Cortex of kidney (tissue), 1 donor: ENCODE measurements around the gene ARHGAP25.

Experiments used
- DNase-seq: peaks from one replicate; lab custom pipeline; 2025; lab: John Stamatoyannopoulos, UW

Gene ARHGAP25

DNA sequence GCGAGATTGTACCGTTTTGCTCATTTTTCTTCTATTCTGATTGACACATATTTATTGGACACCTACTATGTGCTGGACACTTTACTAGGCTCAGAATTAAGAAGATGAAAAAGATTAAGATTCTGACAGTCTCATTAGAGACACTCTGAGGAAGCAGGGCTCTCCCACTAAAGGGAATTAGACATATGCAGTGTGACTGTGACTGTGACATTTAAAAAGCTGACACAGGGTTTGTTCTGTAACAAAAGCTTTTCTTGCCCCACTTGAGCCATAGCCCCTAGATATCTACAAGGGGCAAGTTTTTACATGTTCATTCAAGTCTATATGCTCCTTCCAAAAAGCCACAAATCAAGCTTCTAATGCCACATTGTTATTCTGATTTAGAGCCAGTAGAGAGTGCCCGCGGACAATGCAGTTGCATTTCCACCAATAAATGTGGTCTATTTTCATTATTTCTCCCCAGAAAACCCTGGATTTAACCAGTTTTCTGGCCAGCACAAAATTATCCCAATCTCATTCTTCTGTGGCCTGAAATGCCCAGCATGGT, 9.8 kb downstream of the ARHGAP25 start:
- DNase-seq = no peak

- no peak for DNase-seq
Measured at GRCh38 chr2:68745006-68745405, 10.4 kb downstream of the ARHGAP25 start.

DNA sequence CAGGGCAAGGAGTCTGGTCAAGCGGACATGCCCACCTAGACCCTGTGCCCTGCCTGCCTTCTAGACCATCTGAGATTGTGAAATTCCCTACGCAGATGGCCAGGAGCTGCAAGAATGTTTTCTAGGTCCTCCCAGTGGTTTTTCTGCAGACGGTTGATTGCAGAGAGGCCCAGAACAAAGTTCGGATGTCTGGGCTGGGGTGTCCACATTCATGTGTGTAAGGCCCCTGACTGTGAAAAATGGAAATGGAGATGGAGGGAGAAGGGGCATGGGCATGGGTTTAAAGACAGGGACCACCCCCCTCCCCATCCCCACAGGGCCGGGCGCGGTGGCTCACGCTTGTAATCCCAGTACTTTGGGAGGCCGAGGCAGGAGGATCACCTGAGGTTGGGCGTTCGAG, 11.8 kb downstream of the ARHGAP25 start:
- DNase-seq = no peak

DNA sequence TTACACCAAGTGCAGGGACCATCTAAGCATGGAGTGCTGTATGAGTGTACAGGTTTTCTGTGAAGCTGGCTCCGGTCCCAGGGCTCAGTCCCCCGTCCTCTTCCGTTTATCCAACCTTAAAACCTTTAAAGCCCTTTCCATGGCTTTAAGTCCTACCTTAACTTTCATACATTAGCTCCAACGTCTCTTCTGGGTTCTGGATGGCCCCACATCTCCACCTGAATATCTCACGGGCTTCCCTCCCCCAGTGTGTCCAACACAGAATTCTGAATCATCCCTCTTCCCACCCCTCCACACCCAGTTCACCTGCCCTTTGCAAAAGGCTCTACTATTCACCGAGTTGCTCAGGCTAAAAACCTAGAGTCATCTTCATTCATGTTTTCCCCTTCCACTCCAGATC, 12.8 kb downstream of the ARHGAP25 start:
- no peak for DNase-seq

GRCh38 chr2:68747900-68748299, 13.3 kb downstream of the ARHGAP25 start:
- no peak for DNase-seq

DNA sequence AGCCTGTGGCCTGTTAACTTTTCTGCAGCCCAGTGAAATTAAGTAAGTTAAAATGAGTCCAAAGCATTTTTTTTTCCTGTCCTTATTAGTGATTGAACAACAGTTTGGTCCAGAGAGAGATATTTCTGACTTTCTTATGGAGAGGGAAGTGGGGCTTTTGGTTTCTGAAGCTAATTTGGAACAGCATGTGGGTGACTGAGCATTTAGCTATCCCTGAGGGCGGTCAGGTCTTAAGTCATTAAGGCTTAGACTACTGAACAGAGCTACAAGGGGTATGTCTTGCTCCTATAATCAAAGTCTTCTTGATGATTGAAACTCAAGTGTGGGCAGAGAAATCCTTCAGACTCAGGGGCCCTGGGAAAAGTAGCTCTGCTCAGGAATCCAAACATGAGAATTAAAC, 14.0 kb downstream of the ARHGAP25 start:
- DNase-seq = no peak

DNA sequence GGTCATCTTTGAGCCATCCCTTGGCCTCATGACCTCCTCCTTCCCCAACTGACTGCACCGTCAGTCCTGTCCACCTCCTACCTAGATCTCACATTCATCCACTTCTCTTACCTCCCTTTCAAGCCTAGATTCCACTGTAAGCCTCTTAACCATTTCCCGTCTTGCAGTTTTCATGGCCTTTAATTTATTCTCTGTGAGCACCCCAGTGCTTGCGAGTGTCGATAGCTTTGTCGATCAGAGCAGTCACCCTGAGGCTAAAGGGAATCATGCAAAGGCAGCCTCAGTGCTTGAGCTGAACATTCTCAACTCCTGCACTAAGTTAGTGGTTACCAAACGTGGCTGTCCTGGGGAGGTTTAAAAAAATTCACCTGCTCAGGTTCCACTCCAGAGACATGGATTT, 14.7 kb downstream of the ARHGAP25 start:
- DNase-seq = no peak

GRCh38 chr2:68750592-68751396, 16.2 kb downstream of the ARHGAP25 start:
- DNase-seq = no peak

GRCh38 chr2:68751397-68752339, 17.1 kb downstream of the ARHGAP25 start:
- no peak for DNase-seq

GRCh38 chr2:68753318-68753717, 18.7 kb downstream of the ARHGAP25 start:
- DNase-seq = no peak

DNA sequence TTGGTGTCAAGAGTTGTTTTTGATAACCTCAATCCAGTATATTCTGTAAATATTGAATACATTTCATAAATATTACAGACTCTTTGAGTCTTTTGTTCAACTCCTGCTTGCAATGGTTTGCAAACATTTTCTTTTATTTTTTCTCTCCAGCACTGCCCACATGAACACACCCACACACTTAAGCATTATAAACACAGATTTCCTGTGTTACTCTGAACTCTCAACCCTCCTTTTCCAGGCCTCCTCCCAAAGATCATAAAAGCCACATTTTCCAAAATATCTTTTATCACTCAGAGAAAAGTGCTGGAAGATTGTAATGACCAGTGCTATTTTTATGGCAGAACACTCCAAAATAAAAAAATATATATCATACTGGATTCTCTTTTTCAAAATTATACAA, 20.5 kb downstream of the ARHGAP25 start:
- DNase-seq = no peak

GRCh38 chr2:68756178-68756577, 21.6 kb downstream of the ARHGAP25 start:
- DNase-seq = no peak

GRCh38 chr2:68757081-68757480, 22.5 kb downstream of the ARHGAP25 start:
- DNase-seq = no peak

- DNase-seq = no peak
Measured at GRCh38 chr2:68762100-68762499, 27.5 kb downstream of the ARHGAP25 start.

DNA sequence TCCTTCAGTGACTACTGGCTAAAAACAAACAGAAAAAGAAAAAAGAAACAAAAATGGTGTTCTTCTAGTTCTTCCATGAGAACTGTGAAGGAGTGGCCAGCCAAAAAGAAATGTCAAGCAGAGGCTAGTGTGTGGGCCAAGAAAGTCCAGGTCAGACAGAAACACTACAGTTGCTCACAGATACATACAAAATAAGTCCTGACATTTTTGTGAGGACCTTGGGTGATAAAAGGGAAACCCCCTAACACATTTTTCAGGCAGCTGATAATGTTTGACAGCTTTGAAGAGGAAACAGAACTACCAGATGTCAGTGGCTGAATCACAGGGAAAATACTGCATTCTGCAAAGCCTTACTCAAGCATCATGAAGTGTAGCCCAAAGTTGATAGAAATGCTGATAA, 28.1 kb downstream of the ARHGAP25 start:
- no peak for DNase-seq

- no peak for DNase-seq
Measured at GRCh38 chr2:68764041-68764805, 29.6 kb downstream of the ARHGAP25 start.

DNA sequence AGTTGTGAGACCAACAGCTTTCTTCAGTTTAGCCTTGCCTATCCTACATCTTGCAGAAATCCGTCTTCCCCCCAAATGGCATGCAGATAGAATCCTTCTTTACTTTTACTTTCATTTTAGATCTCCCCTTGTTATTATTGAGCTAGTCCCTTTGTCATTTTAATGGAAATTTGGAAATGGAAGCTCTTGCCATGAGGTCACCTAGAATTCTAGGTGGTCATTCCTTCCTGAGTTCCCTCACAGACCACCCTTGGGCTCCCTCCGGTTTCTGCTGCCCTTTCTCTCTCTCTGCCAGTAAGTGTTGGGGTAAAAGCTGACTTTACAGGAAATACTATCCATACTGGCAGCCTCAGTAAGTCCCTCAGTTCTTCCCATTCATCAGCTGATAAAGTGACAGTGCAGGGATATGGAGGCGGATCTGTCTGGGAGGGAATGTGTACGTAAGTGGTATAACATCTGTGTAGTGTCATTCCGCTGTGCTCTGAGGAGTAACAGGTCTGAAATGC, 30.2 kb downstream of the ARHGAP25 start:
- no peak for DNase-seq

DNA sequence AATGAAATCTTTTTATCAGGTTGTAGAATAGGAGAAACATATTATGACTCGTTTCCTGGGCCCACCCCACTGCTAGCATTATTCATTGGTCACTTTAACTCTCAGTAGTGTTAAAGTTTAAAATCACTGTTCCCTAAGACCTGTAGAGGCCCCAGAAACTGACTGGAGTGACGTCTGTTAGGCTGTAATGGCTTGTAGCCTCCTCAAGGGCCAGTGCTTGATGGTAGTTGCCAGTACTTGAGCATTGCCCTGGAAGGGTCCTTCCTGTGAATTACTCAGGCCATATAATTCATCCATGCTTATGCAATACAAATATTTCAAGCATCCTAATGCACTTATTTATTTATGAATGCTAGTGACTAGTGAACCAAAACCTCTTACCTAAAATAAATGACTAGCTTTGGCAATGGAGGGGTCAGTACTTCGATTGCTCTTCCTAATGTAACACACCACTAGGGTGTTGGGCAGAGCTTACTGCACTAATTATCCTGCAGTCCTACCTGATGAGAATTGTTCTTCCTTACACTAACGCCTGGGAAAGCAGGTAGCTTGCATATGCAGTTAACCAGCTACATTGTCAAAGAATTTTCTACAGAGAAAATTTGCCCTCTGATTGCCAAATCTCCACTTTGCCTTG, 31.2 kb downstream of the ARHGAP25 start:
- no peak for DNase-seq

DNA sequence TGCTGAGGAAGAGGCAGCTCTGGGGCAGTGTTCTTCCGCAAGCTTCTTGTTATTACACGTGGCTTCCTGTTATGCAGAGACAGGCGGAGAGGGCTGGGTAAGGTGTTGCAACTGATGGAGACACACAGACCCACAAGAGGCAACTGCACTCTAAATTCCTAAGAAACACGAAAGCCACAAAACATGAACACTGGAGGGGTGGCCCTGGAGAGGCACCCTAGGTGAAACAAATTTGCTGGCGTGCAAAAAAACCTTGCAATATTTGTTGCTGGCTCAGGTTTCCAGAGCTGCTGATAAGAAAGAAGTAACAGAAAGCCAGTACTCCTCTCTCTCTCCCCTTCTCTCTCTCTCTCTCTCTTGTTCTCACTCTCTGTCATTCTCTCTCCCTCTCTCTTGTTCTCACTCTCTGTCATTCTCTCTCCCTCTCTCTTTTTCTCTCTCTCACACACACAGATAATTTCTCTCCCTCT, 31.8 kb downstream of the ARHGAP25 start:
- no peak for DNase-seq

DNA sequence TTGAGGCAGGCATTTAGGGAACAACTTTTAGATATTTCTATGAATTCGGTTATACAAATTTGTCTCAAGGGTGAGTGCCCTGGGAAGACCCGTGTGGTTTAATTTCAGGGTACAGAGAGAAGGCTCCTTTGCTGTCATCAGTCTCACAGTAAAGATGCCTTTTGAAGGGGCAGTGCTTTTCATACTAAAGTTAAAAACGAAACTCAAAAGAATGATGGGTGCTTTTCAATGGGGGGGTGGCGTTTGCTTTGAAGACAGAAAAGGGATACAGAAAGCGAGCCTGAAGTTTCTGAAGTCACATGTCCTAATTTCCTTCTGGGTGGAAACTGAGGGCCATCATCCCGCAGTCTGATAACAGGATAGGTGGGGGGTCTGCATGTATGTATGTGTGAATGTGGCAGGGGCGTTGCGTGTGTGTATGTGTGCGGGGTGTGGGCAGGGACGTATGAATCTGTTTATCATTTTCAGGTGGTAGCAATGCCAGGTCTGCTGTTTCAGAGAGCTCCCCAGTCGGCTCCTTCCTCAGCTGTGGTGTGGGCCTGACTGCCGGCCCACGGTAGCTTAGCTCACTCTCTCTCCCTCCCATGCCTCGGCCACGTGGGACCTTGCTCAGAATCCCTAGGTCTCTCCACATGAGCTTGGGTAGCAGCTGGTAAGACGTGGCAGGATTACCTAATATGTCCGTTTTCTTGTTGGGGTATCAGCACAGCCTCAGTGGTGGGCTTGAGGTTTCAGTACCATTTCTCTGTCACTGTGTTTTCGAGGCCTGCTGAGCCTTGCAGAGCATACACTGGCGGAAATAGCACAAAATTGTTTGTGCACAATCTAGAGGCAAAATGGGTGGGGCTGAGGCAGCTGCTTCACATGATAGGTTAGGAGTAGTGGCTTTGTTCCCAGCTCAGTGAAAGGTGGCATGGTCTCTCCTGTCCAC, 32.7 kb downstream of the ARHGAP25 start:
- DNase-seq = no peak
